Measurements from ENCODE around the gene GOLGA8A.

DNA sequence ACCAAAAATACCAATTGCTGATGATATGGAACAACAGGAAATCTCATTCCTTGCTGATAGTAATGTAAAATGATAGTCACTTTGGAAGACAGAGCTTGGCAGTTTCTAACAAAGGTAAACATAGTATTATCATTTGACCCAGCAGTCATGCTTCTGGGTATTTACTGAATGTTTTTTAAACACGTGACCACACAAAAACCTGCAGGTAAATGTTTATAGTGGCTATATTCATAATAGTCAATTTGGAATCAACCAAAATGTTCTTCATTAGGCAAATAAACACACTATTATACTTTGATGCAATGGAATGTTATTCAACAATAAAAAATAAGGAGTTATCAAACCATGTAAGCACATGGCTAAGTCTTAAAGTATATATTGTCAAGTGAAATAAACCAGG, 24.1 kb upstream of the GOLGA8A start:
- TF ChIP-seq YY1 (IDR thresholded peaks at IDR 0.05; ENCODE audit: insufficient read depth, insufficient read length) (no peak), ZNF274 (IDR thresholded peaks at IDR 0.05; ENCODE audit: low read depth, low read length) (no peak), SUZ12 (IDR thresholded peaks at IDR 0.05; ENCODE audit: extremely low read depth, insufficient read depth, insufficient read length) (no peak)
